ENCODE measurements around the gene TBC1D14.

DNA sequence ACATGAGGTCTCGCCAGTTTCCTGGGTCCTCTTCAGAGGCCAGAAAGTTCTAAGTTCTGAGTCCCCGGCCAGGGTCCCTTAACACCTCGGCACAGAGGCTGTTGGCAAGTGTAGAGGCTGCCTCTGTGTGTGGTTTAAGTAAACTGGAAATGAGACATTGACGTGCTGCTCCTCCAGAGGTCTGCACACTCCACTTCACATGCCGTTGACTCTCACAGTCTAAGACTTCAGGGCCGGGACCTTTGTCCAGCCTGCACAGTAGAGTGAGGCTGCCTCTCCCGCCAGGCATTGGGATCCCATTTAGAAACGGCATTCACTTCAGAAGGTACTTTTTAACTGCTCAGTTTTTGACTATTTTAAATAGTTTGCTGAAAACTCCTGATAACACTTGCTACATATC, 123.0 kb downstream of the TBC1D14 start:
- TF ChIP-seq ZNF274 (IDR thresholded peaks at IDR 0.05; ENCODE audit: low read depth, low read length) (no peak), SUZ12 (IDR thresholded peaks at IDR 0.05; ENCODE audit: extremely low read depth, insufficient read depth, insufficient read length) (no peak)
